Osteoblast (primary cell): Measurements from ENCODE around the gene IL20RA. TPM values are rescaled to one million over a fixed set of nuclear protein-coding genes. Genes with fewer than 3 reads are reported as not detected.

Experiments
- DNase-seq: peaks from one replicate; pipeline ENCODE4 v3.0.0; 2011; ENCODE audit warnings: low spot score, mixed read lengths; ENCODE audit not compliant: insufficient read length; ENCODE audit errors: missing footprints
- H2AFZ ChIP-seq: 2 replicates; pipeline ENCODE4 v1.6.0; 2011; ENCODE audit warnings: mild to moderate bottlenecking, low read length
- H3K27ac ChIP-seq: 2 replicates; pipeline ENCODE4 v1.5.1; 2011; ENCODE audit warnings: mild to moderate bottlenecking, low read depth, low read length, moderate library complexity
- H3K27me3 ChIP-seq: 2 replicates; pipeline ENCODE4 v1.6.0; 2012; ENCODE audit warnings: mild to moderate bottlenecking, control low read depth, inconsistent platforms, low read length, moderate library complexity; ENCODE audit not compliant: insufficient read depth
- H3K36me3 ChIP-seq: 2 replicates; pipeline ENCODE4 v1.5.1; 2011; ENCODE audit warnings: mild to moderate bottlenecking, low read length, control low read depth, moderate library complexity; ENCODE audit not compliant: insufficient read depth
- H3K4me1 ChIP-seq: 2 replicates; pipeline ENCODE4 v1.5.1; 2011; ENCODE audit warnings: mild to moderate bottlenecking, low read length, control low read depth, moderate library complexity; ENCODE audit not compliant: insufficient read depth
- H3K4me2 ChIP-seq: 2 replicates; pipeline ENCODE4 v1.6.0; 2011; ENCODE audit warnings: mild to moderate bottlenecking, low read length; ENCODE audit not compliant: insufficient read depth
- H3K4me3 ChIP-seq: fragments of 200-600 bp; sonication (generic); 3 replicates; pipeline ENCODE4 v1.5.1; 2012; ENCODE audit warnings: mild to moderate bottlenecking, low read length, inconsistent platforms; ENCODE audit not compliant: insufficient read depth
- H3K79me2 ChIP-seq: 2 replicates; pipeline ENCODE4 v1.6.0; 2012; ENCODE audit warnings: mild to moderate bottlenecking, low read length, control low read depth, inconsistent platforms; ENCODE audit not compliant: insufficient read depth
- H3K9me3 ChIP-seq: 2 replicates; pipeline ENCODE4 v1.5.1; 2011; ENCODE audit warnings: low read depth, low read length, control low read depth
- H4K20me1 ChIP-seq: 2 replicates; pipeline ENCODE4 v1.6.0; 2012; ENCODE audit warnings: mild to moderate bottlenecking, low read length, control low read depth; ENCODE audit not compliant: insufficient read depth
- CTCF ChIP-seq: IDR thresholded peaks from 2 replicates; pipeline ENCODE4 v1.5.1; 2011; ENCODE audit warnings: mild to moderate bottlenecking, low read depth, low read length, moderate library complexity; ENCODE audit errors: extremely low read depth
- total RNA-seq: library from RNA; depleted of rRNA; stranded (reverse); fragments of >200 nt; gene quantifications from 2 replicates; pipeline ENCODE4 v1.2.3, GENCODE V29; 2012

Gene IL20RA
- total RNA-seq, result 0.29 and 0.36 TPM in 2 replicates

- H3K36me3 ChIP-seq, result no peaks in the 10 kb centered on the region
- H3K27ac ChIP-seq, result no peak within 1 kb of the TSS
- TF ChIP-seq CTCF, result no peak
- peak within 1 kb of the TSS; percentile 91 for H3K4me2 ChIP-seq
- H3K4me3 ChIP-seq, result peak within 1 kb of the TSS; percentile 79
- no peaks in the 10 kb centered on the region for H3K9me3 ChIP-seq
- no peaks in the 10 kb centered on the region for H4K20me1 ChIP-seq
- H3K4me1 ChIP-seq, result peaks cover 5% of the 10 kb centered on the region
- peak; percentile 87 for DNase-seq
- H3K27me3 ChIP-seq, result peaks cover 42% of the 10 kb centered on the region
- no peaks in the 10 kb centered on the region for H3K79me2 ChIP-seq
- H2AFZ ChIP-seq, result peak within 1 kb of the TSS; percentile 88
These were observed at the start of gene IL20RA for GRCh38 chr6:137044366-137045221. Gene IL20RA, minus strand, starts transcription at chr6:137044965. Its CDS starts 237 bp downstream, at chr6:137044728.

GRCh38 chr6:137093183-137094069 lies 48.7 kb upstream of the IL20RA start:
- no peaks in the 10 kb centered on the region for H3K79me2 ChIP-seq
- H3K27me3 ChIP-seq, result peaks cover 14% of the 10 kb centered on the region
- no peak for DNase-seq
- H3K4me2 ChIP-seq, result no peak overlapping the region
- H3K4me1 ChIP-seq, result no peaks in the 10 kb centered on the region
- H4K20me1 ChIP-seq, result no peaks in the 10 kb centered on the region
- H3K4me3 ChIP-seq, result no peak overlapping the region
- no peaks in the 10 kb centered on the region for H3K9me3 ChIP-seq
- TF ChIP-seq CTCF, result no peak
- H3K27ac ChIP-seq, result no peak overlapping the region
- H3K36me3 ChIP-seq, result no peaks in the 10 kb centered on the region
- H2AFZ ChIP-seq, result no peak overlapping the region

- Histone ChIP-seq H3K4me3 (no peak overlapping the region), H3K9me3 (no peaks in the 10 kb centered on the region), H3K4me2 (no peak overlapping the region), H2AFZ (no peak overlapping the region), H3K36me3 (no peaks in the 10 kb centered on the region), H3K79me2 (no peaks in the 10 kb centered on the region), H4K20me1 (no peaks in the 10 kb centered on the region), H3K4me1 (no peaks in the 10 kb centered on the region), H3K27me3 (peaks cover 8% of the 10 kb centered on the region), H3K27ac (no peak overlapping the region)
- no peak for TF ChIP-seq CTCF
- no peak for DNase-seq
These were observed 47.3 kb upstream of the IL20RA start for GRCh38 chr6:137092018-137092417.

GRCh38 chr6:137089305-137089704 lies 44.5 kb upstream of the IL20RA start:
- Histone ChIP-seq H3K27ac (no peak overlapping the region), H3K79me2 (no peaks in the 10 kb centered on the region), H4K20me1 (no peaks in the 10 kb centered on the region), H3K4me3 (no peak overlapping the region), H2AFZ (no peak overlapping the region), H3K27me3 (peaks cover 3% of the 10 kb centered on the region), H3K4me1 (no peaks in the 10 kb centered on the region), H3K9me3 (no peaks in the 10 kb centered on the region), H3K4me2 (no peak overlapping the region), H3K36me3 (no peaks in the 10 kb centered on the region)
- no peak for DNase-seq
- TF ChIP-seq CTCF, result no peak
